ENCODE measurements around the gene DENND4B. TPM values are rescaled to one million over a fixed set of nuclear protein-coding genes. Genes with fewer than 3 reads are reported as not detected.

The DENND4B gene
- total and polyA plus RNA-seq, 9 of the 15 experiments (the other 6 are each of a cell fraction or from before 2014, with no cell fraction given) = 9.5 to 80.5 (median 23.1) TPM

DNA sequence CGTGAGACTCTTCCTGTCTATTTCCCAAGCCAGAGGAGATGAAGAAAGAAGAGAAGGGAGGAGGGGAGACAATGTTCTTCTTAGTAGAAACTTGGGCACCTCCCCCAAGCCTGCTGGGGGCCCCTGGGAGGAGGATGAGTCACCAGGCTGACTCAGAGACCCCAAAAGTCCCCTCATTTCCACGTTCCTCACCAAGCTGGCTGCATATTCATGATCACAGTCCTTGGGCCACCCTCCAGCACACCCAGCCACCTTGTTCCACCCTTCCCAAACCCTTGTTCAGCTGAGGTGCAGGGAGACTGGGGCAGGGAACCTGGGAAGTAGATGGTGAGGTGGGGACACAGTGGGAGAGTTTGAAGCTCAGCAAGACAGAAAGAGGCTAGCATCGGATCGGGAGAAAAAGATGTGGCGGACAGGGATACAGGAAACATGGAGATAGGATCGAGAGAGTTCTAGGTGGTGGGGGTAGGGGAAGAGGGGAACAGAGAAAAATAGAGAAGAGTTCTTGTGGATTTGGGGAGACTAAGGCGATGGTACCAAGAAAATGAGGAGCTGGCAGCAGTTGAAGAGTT is 38.9 kb upstream of the DENND4B start (continued):
- TF ChIP-seq, protein P1, sequence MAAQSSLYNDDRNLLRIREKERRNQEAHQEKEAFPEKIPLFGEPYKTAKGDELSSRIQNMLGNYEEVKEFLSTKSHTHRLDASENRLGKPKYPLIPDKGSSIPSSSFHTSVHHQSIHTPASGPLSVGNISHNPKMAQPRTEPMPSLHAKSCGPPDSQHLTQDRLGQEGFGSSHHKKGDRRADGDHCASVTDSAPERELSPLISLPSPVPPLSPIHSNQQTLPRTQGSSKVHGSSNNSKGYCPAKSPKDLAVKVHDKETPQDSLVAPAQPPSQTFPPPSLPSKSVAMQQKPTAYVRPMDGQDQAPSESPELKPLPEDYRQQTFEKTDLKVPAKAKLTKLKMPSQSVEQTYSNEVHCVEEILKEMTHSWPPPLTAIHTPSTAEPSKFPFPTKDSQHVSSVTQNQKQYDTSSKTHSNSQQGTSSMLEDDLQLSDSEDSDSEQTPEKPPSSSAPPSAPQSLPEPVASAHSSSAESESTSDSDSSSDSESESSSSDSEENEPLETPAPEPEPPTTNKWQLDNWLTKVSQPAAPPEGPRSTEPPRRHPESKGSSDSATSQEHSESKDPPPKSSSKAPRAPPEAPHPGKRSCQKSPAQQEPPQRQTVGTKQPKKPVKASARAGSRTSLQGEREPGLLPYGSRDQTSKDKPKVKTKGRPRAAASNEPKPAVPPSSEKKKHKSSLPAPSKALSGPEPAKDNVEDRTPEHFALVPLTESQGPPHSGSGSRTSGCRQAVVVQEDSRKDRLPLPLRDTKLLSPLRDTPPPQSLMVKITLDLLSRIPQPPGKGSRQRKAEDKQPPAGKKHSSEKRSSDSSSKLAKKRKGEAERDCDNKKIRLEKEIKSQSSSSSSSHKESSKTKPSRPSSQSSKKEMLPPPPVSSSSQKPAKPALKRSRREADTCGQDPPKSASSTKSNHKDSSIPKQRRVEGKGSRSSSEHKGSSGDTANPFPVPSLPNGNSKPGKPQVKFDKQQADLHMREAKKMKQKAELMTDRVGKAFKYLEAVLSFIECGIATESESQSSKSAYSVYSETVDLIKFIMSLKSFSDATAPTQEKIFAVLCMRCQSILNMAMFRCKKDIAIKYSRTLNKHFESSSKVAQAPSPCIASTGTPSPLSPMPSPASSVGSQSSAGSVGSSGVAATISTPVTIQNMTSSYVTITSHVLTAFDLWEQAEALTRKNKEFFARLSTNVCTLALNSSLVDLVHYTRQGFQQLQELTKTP (IDR thresholded peaks at IDR 0.05; ENCODE audit: low read depth in 1 of 2, partially characterized antibody in 2 of 2) = peak in 1 of 2 experiments; percentile 37
- TF ChIP-seq CBX8 (IDR thresholded peaks at IDR 0.05; ENCODE audit: borderline replicate concordance, extremely low read depth, low read depth, low read length, poor library complexity, severe bottlenecking) = no peak
- TF ChIP-seq, protein P2, sequence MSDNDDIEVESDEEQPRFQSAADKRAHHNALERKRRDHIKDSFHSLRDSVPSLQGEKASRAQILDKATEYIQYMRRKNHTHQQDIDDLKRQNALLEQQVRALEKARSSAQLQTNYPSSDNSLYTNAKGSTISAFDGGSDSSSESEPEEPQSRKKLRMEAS (CRISPR knock-in tag; IDR thresholded peaks at IDR 0.05) = 0 out of 2 replicates have a peak, but pooled peaks have one; percentile 32
- 0 out of 2 replicates have a peak, but pooled peaks have one; percentile 25 for TF ChIP-seq MYC (IDR thresholded peaks at IDR 0.05; ENCODE audit: low read depth, low read length)
- no peak for TF ChIP-seq MYC (CRISPR knock-in tag; IDR thresholded peaks at IDR 0.05; ENCODE audit: borderline replicate concordance, low read depth)
- TF ChIP-seq SMC3 (conservative IDR thresholded peaks at IDR 0.05; ENCODE audit: insufficient read depth, low read depth, low read length) = no peak
- peak; percentile 76 for TF ChIP-seq ARID1B (IDR thresholded peaks at IDR 0.05)
- no peak for TF ChIP-seq ZSCAN29 (IDR thresholded peaks at IDR 0.05)
- TF ChIP-seq BRD9 (IDR thresholded peaks at IDR 0.05; ENCODE audit: low read depth, partially characterized antibody) = peak; percentile 56
- no peak for TF ChIP-seq ZFP36 (IDR thresholded peaks at IDR 0.05; ENCODE audit: low read depth, low read length, partially characterized antibody)
- TF ChIP-seq, protein P3, sequence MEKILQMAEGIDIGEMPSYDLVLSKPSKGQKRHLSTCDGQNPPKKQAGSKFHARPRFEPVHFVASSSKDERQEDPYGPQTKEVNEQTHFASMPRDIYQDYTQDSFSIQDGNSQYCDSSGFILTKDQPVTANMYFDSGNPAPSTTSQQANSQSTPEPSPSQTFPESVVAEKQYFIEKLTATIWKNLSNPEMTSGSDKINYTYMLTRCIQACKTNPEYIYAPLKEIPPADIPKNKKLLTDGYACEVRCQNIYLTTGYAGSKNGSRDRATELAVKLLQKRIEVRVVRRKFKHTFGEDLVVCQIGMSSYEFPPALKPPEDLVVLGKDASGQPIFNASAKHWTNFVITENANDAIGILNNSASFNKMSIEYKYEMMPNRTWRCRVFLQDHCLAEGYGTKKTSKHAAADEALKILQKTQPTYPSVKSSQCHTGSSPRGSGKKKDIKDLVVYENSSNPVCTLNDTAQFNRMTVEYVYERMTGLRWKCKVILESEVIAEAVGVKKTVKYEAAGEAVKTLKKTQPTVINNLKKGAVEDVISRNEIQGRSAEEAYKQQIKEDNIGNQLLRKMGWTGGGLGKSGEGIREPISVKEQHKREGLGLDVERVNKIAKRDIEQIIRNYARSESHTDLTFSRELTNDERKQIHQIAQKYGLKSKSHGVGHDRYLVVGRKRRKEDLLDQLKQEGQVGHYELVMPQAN (IDR thresholded peaks at IDR 0.05; ENCODE audit: borderline replicate concordance) = peak; percentile 38; the same call in 1 of the 2 replicates
- no peak for TF ChIP-seq STAT5A (IDR thresholded peaks at IDR 0.05; ENCODE audit: borderline replicate concordance, low read length)

All from K562 (cell line).